Loucy (cell line): ENCODE results near the gene NRXN3.

Experiments
- H2AFZ ChIP-seq: fragments of 200-600 bp; sonication (generic); 2 replicates; pipeline ENCODE4 v1.6.0; 2016; ENCODE audit warnings: antibody characterized with exemption, mild to moderate bottlenecking, low read length, moderate library complexity
- H3F3A ChIP-seq: fragments of 200-600 bp; 2 replicates; pipeline ENCODE4 v1.6.0; 2016; ENCODE audit warnings: antibody characterized with exemption, low read depth, mild to moderate bottlenecking
- H3K27me3 ChIP-seq: fragments of 200-600 bp; sonication (generic); 2 replicates; pipeline ENCODE4 v1.6.1; 2014; ENCODE audit warnings: low read length, mild to moderate bottlenecking; ENCODE audit not compliant: insufficient read depth, poor library complexity, severe bottlenecking
- H3K36me3 ChIP-seq: fragments of 200-600 bp; sonication (generic); 2 replicates; pipeline ENCODE4 v1.6.1; 2016; ENCODE audit warnings: low read length; ENCODE audit not compliant: insufficient read depth
- H3K4me1 ChIP-seq: fragments of 200-600 bp; sonication (generic); 2 replicates; pipeline ENCODE4 v1.5.1; 2014; ENCODE audit warnings: low read length, mild to moderate bottlenecking; ENCODE audit not compliant: insufficient read depth, poor library complexity, severe bottlenecking
- H3K4me2 ChIP-seq: fragments of 200-600 bp; sonication (generic); 2 replicates; pipeline ENCODE4 v1.6.0; 2014; ENCODE audit warnings: antibody characterized with exemption, low read length, low read depth, mild to moderate bottlenecking; ENCODE audit not compliant: poor library complexity, severe bottlenecking
- H3K4me3 ChIP-seq: fragments of 200-600 bp; sonication (generic); 2 replicates; pipeline ENCODE4 v1.5.1; 2014; ENCODE audit warnings: low read length, mild to moderate bottlenecking, mixed read lengths; ENCODE audit not compliant: poor library complexity, severe bottlenecking
- H3K79me2 ChIP-seq: fragments of 200-600 bp; sonication (generic); 2 replicates; pipeline ENCODE4 v1.6.1; 2014; ENCODE audit warnings: low read length; ENCODE audit not compliant: insufficient read depth
- H3K9ac ChIP-seq: fragments of 200-600 bp; sonication (generic); 2 replicates; pipeline ENCODE4 v1.6.0; 2014; ENCODE audit warnings: mild to moderate bottlenecking, low read depth, low read length, moderate library complexity; ENCODE audit not compliant: poor library complexity, severe bottlenecking
- H3K9me2 ChIP-seq: fragments of 200-600 bp; sonication (generic); replicated peaks from 2 replicates; pipeline ENCODE4 v1.6.1; 2016; ENCODE audit warnings: low read depth, low read length, mixed read lengths
- H3K9me3 ChIP-seq: fragments of 200-600 bp; sonication (generic); 2 replicates; pipeline ENCODE4 v1.6.1; 2014; ENCODE audit warnings: mild to moderate bottlenecking, antibody characterized with exemption, low read length, low read depth; ENCODE audit not compliant: insufficient read depth
- H4K20me1 ChIP-seq: fragments of 200-600 bp; sonication (generic); 2 replicates; pipeline ENCODE4 v1.6.0; 2014; ENCODE audit warnings: antibody characterized with exemption, low read length, mild to moderate bottlenecking; ENCODE audit not compliant: insufficient read depth, poor library complexity, severe bottlenecking
- CTCF ChIP-seq: fragments of 200-600 bp; sonication (generic); conservative IDR thresholded peaks from 2 replicates; pipeline ENCODE4 v1.5.1; 2014; ENCODE audit warnings: mild to moderate bottlenecking, antibody characterized with exemption, low read length
- EZH2phosphoT487 ChIP-seq: fragments of 200-600 bp; IDR thresholded peaks from 2 replicates; pipeline ENCODE4 v1.6.1; 2018; ENCODE audit warnings: antibody characterized with exemption, mild to moderate bottlenecking, moderate library complexity, borderline replicate concordance

NRXN3 gene

GRCh38 chr14:78989221-78989620 lies 819.0 kb downstream of the NRXN3 start:
- Histone ChIP-seq H3K4me1 (no peaks in the 10 kb centered on the region), H3K79me2 (no peaks in the 10 kb centered on the region), H3F3A (no peaks in the 10 kb centered on the region), H4K20me1 (no peaks in the 10 kb centered on the region), H3K9me2 (no peaks in the 10 kb centered on the region), H3K4me3 (no peak overlapping the region), H3K36me3 (no peaks in the 10 kb centered on the region), H2AFZ (no peak overlapping the region), H3K4me2 (no peak overlapping the region), H3K9me3 (no peaks in the 10 kb centered on the region), H3K27me3 (no peaks in the 10 kb centered on the region), H3K9ac (no peak overlapping the region)
- TF ChIP-seq EZH2phosphoT487 (no peak), CTCF (no peak)

GRCh38 chr14:78992867-78993266 lies 822.7 kb downstream of the NRXN3 start:
- no peak overlapping the region for H3K4me3 ChIP-seq
- H3F3A ChIP-seq: no peaks in the 10 kb centered on the region
- H3K27me3 ChIP-seq: no peaks in the 10 kb centered on the region
- H2AFZ ChIP-seq: no peak overlapping the region
- no peaks in the 10 kb centered on the region for H3K79me2 ChIP-seq
- H3K9me2 ChIP-seq: no peaks in the 10 kb centered on the region
- H4K20me1 ChIP-seq: no peaks in the 10 kb centered on the region
- no peaks in the 10 kb centered on the region for H3K36me3 ChIP-seq
- no peak overlapping the region for H3K4me2 ChIP-seq
- no peaks in the 10 kb centered on the region for H3K4me1 ChIP-seq
- no peaks in the 10 kb centered on the region for H3K9me3 ChIP-seq
- H3K9ac ChIP-seq: no peak overlapping the region
- no peak for TF ChIP-seq EZH2phosphoT487
- no peak for TF ChIP-seq CTCF

GRCh38 chr14:78997811-78998210 lies 827.6 kb downstream of the NRXN3 start:
- Histone ChIP-seq H3K9me2 (no peaks in the 10 kb centered on the region), H3K79me2 (no peaks in the 10 kb centered on the region), H3K4me3 (no peak overlapping the region), H3K4me1 (no peaks in the 10 kb centered on the region), H4K20me1 (no peaks in the 10 kb centered on the region), H3K9me3 (no peaks in the 10 kb centered on the region), H3K9ac (no peak overlapping the region), H3K36me3 (no peaks in the 10 kb centered on the region), H2AFZ (no peak overlapping the region), H3F3A (no peaks in the 10 kb centered on the region), H3K4me2 (no peak overlapping the region), H3K27me3 (no peaks in the 10 kb centered on the region)
- TF ChIP-seq CTCF (no peak), EZH2phosphoT487 (no peak)
